H1 (cell line): ENCODE results near the gene INSM1.
A peak's percentile ranks its signal among the peaks of the same experiment; 100 is the strongest.

Source experiments
- CBX5 ChIP-seq: fragments of 300-800, 300-1000 bp; sonication (generic); IDR thresholded peaks from 2 replicates; pipeline ENCODE4 v1.7.1; 2016; ENCODE audit warnings: antibody characterized with exemption, low read length, low read depth
- CHD7 ChIP-seq: fragments of 300-600 bp; sonication (generic); IDR thresholded peaks from 2 replicates; pipeline ENCODE4 v1.7.1; 2012; ENCODE audit warnings: low read length, moderate library complexity, mild to moderate bottlenecking, inconsistent platforms; ENCODE audit not compliant: insufficient replicate concordance
- CTBP2 ChIP-seq: IDR thresholded peaks from 2 replicates; pipeline ENCODE4 v1.7.0; 2011; ENCODE audit warnings: borderline replicate concordance, mild to moderate bottlenecking, moderate library complexity, mixed read lengths, low read length; ENCODE audit not compliant: insufficient read depth, insufficient read length
- CTCF ChIP-seq, 3 experiments: IDR thresholded peaks; 1 replicate in 2 of 3; 2 replicates in 1 of 3; pipeline versions ENCODE4 v1.5.1 to v1.6.1; 2011; ENCODE audit warnings: low read length in 3 of 3, mild to moderate bottlenecking in 3 of 3, inconsistent platforms in 2 of 3, low read depth in 1 of 3, moderate library complexity in 1 of 3; ENCODE audit not compliant: insufficient read depth in 1 of 3; ENCODE audit errors: control extremely low read depth in 1 of 3
- KDM5A ChIP-seq: fragments of 200-600 bp; IDR thresholded peaks from 2 replicates; pipeline ENCODE4 v1.7.1; 2012; ENCODE audit warnings: mild to moderate bottlenecking, low read length, inconsistent platforms, mixed read lengths
- MAX ChIP-seq: IDR thresholded peaks from 2 replicates; pipeline ENCODE4 v1.6.1; 2012; ENCODE audit warnings: inconsistent platforms
- POLR2A ChIP-seq, 2 experiments: IDR thresholded peaks; 1 replicate in 1 of 2; 2 replicates in 1 of 2; pipeline ENCODE4 v1.6.1; 2011; ENCODE audit warnings: low read depth in 2 of 2, low read length in 2 of 2, mild to moderate bottlenecking in 2 of 2; ENCODE audit errors: control extremely low read depth in 1 of 2
- RAD21 ChIP-seq, 2 experiments: IDR thresholded peaks in 1 of 2; conservative IDR thresholded peaks in 1 of 2; 2 replicates each; pipeline ENCODE4 v1.6.1; 2011; ENCODE audit warnings: low read depth in 2 of 2, low read length in 2 of 2, improper control_type of control experiment in 1 of 2, inconsistent platforms in 1 of 2, mild to moderate bottlenecking in 1 of 2, moderate library complexity in 1 of 2
- SIX5 ChIP-seq: IDR thresholded peaks from 2 replicates; pipeline ENCODE4 v1.6.1; 2011; ENCODE audit warnings: mild to moderate bottlenecking, low read depth, low read length
- SP1 ChIP-seq: IDR thresholded peaks from 2 replicates; pipeline ENCODE4 v1.6.1; 2011; ENCODE audit warnings: low read depth, low read length
- YY1 ChIP-seq: IDR thresholded peaks from 2 replicates; pipeline ENCODE4 v1.6.1; 2011; ENCODE audit warnings: low read depth, mild to moderate bottlenecking, low read length
- ZNF274 ChIP-seq: IDR thresholded peaks from 2 replicates; pipeline ENCODE4 v1.7.0; 2012; ENCODE audit warnings: low read length, borderline replicate concordance; ENCODE audit errors: extremely low read depth

GRCh38 chr20:20368418-20369249 is 730 bp downstream of the INSM1 start:
- TF ChIP-seq YY1, result no peak
- TF ChIP-seq MAX, result no peak
- TF ChIP-seq POLR2A (IDR thresholded peaks at IDR 0.05; ENCODE audit: control extremely low read depth in 1 of 2, low read depth in 2 of 2, low read length in 2 of 2), result no peak
- no peak for TF ChIP-seq CBX5
- TF ChIP-seq CTCF (IDR thresholded peaks at IDR 0.05; ENCODE audit: control extremely low read depth in 1 of 3, insufficient read depth in 1 of 3, low read depth in 1 of 3, low read length in 3 of 3), result no peak
- TF ChIP-seq ZNF274, result no peak
- no peak for TF ChIP-seq SP1
- no peak for TF ChIP-seq CTBP2
- no peak for TF ChIP-seq SIX5
- no peak for TF ChIP-seq CHD7
- no peak for TF ChIP-seq KDM5A
- TF ChIP-seq RAD21 (IDR thresholded peaks at IDR 0.05 in 1 of 2, conservative IDR thresholded peaks at IDR 0.05 in 1 of 2; ENCODE audit: low read depth in 2 of 2, low read length in 2 of 2), result 0 out of 4 replicates have a peak, but pooled peaks of 1 of the 2 experiments have one; percentile 1
